ENCODE data around the gene NTMT2.
"Not testable (repeated sequence)": the region's sequence is repeated elsewhere in the genome, so short reads cannot be mapped to it uniquely, and the experiment has no call there.

The NTMT2 gene
- total RNA-seq, result 0 reads per million in 2 donors

DNA sequence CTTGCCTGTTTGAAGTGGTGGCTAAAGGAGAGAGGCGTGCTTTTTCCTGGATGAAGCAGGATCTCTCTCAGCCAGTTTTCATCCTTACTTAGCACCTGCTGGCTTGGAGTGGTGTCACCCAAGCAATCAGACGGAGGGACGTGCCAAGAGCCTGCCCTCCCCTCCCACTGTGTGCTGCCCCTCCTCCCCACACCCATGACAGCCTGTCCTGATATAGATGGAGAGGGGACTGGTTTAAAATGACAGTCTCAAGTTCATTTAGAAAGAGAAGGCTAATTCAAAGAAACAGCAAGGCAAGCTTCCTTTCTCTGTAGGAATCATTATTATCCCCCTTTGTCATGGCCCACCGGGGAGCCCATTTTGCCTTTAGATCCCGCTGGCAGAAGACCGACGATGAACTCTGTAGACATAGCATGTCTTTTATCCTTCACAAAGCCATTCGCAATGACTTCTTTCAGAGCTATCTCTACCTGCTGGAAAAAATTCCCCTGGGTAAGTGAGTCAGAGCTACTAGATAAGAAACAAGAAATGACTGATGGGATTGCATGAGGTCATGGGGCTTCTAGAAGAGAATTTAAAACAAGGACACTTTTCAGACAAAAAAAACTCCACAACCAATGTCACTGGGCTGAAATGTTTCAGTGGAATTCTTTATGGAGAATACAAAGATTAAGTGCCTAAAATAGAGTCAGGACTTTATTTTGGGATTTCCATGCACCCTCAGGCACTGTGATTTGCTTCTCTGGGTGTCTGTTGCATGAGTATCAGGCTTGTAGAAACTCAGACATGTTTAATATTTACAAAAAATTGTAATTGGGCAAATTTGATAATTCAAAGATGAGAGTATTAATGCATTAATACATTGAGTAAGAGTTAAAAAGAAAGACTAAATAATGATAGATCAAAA is at the start of gene NTMT2:
NTMT2 (plus strand) TSS at position 190 of the 907 bp plus-strand sequence; CDS start at position 339, 149 bp downstream.
- DNase-seq, result no peak

DNA sequence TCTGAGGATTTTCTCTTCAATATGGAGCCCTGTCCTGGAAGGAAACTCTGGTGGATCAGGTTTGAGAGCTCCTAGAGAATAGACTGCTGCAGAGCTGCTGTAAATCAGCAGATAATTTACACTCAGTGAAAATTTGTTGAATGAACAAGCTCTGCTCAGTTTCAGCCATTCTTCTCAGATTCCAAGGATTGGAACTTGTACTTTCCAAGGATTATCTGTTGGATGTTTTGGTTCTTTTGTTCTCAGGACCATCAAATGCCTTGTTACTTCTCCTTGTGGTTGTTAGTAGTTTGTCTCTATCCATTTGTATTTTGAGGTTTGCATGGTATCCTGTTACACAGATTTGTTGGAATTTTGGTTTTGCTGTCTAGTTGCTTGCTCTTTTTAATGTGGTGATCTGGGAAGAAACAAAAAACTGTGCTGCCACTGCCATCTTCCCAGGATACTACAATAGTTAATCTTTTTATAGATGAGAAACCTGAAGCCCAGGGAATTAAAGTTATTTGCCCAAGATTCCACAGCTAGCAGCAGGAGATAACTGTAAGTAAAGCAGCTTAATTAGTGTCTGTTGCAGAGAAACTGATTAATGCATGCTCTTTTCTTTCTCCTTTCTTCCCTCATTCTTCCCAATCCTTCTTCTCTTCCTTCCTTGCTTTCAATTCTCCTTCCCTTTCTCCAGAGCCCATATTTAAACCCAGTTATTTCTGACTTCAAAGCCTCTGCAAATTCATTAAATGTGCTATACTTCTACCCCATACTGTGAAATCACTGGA is 49.6 kb upstream of the NTMT2 start:
- no peak for DNase-seq

DNA sequence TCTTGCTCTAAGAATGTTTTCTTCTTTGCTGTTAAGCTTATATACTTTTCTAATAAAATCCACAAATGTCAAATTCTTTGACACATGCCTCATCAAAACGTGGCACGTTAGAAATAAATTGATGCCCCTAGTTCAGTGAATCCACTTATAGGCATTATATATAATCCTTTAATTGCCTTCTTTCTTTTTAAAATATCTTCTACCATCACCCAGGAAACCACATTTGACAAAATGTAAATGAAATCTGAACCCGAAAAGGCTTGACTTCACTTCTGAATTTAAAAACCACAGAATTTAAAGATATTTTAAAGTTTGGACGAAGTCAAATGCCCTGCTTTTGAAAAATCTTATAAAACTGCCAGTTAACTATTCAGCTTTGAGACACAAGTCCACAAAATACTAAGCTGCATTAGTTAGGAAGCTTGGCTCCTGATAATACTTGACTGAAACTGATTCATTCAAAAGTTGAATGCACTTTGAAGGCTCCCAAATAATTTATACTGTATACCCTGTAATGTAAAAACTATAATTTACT is 48.9 kb upstream of the NTMT2 start:
- DNase-seq, result no peak

DNA sequence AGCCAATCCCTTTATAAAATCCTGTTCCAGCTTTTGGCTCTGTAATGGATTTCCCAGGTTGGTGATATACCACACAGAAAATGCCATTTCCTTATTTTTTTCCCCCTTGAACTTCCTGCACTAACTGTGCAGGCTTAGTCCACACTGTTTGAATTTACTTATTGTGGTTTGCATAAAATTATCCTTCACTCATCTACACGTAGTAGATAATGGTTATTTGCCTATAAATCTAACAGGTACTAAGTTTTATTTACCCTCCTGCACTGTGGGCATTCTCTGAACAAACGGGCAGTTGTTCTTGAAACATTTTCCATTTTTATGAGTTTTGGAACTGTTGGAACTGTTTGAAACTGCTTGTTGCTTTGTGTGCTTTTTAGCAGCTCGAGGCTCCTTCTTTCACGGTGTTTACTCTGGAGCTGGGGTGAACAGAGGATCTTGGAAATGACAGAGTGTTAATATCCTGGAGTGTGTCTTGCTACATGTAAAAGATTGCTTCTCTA is 48.3 kb upstream of the NTMT2 start:
- DNase-seq, result no peak

DNA sequence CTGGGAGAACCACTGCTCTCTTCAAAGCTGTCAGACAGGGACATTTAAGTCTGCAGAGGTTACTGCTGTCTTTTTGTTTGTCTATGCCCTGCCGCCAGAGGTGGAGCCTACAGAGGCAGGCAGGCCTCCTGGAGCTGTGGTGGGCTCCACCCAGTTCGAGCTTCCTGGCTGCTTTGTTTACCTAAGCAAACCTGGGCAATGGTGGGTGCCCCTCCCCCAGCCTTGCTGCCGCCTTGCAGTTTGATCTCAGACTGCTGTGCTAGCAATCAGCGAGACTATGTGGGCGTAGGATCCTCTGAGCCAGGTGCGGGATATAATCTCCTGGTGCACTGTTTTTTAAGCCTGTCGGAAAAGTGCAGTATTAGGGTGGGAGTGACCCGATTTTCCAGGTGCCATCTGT is 32.6 kb upstream of the NTMT2 start:
- DNase-seq, result not testable (repeated sequence)

DNA sequence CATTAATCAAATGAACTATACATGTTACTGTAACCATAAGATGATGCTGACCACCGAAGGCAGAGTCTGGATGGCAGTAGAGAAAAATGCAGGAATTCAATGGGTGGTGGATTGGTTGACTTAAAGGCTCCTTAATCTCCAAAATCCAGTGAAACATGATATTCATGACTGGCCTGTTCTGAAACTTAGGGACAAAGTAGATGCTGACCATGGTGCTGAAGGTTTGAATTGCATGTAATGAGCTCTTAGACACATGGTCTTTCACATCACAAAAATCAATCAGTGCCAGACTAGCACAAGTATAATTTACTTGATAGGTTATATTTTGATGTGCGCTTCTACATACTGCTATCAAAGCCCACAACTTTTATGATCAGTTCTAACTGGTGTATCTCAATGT is 30.9 kb upstream of the NTMT2 start:
- no peak for DNase-seq

DNA sequence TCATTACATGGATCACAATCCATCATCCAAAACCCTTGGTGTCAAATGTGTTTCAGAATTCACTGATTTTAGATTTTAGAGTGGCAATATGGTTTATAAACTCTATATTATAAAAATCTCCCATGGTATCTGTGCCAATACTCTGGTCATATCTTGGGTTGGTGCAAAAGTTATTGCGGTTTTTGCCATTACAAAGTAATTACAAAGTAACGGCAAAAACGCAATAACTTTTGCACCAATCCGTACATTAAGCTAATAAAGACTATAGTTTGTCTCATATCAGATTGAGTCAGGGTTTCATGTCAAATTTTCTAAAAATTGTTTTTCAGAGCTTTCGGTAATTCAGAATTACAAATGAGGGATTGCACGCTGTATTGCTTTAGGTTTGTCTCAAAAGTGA is 23.4 kb upstream of the NTMT2 start:
- DNase-seq, result no peak

DNA sequence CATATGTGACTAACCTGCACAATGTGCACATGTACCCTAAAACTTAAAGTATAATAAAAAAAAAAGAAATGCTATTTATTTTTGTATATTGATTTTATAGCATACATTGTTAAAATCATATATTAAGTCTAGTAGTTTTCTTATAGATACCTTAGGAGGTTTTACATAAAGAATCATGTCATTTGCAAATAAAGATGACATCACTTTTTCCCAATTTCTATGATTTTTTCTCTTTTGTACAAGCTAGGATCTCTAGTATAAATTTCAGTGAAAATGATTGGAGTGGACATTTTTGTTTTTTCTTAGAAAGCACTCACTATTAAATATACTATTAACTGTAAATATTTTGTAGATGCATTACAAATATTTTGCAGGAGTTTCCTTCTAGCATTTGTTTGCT is 20.5 kb upstream of the NTMT2 start:
- no peak for DNase-seq

DNA sequence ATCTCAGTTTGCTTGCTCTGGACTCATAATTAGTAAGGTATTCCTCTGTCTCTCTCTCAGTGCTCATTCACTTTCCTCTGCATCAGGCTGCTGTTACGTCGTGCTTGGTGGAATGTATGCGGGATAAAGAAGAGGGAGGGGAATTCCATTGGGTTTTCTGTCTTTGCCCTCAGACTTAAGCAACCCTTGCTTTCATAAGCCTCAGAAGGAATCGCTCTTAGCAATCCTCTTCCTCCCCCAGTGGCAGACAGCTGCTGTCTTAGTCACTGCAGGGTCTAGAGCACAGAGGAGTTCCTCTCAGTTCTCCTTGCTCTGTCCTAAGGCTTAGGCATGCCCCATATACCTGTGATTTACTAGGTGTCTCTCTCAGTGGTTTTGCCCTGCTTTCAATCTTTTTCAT is 19.1 kb upstream of the NTMT2 start:
- no peak for DNase-seq

DNA sequence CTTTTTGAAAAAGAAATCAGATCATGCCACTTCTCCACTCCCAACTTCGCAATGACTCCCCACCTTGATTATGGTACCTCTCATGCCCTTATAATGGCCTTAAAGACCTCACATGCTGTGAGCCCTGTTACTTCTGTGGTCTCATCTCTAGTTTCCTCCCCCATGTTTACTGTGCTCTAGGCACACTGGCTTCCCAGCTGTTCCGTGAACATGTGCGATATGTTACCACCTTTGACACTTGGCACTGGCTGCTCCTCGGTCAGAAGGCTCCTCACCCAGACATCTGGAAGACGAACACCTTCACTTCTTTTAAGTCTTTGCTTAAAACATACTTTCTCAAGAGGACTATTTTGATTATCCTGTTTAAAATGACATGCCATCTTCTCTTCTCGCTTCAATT is 14.3 kb upstream of the NTMT2 start:
- DNase-seq, result no peak

DNA sequence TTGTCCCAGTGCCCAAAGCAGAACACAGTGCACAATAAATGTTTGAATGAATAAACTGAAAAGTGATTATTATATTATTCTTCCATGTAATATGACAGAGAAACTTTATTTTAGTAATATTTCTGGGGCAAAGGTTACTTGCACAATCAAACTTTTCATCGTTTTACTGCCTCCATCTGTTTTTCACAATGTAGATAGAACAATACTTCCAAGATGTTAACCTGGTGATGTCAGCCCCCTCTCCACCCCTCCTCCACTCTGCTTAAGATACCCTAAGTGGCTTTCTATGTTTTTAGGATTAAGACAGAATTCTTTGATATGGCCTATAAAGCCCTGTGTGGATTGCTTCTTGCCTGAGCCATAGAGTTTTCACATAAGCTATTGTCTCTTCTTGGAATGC is 13.8 kb upstream of the NTMT2 start:
- DNase-seq, result no peak

DNA sequence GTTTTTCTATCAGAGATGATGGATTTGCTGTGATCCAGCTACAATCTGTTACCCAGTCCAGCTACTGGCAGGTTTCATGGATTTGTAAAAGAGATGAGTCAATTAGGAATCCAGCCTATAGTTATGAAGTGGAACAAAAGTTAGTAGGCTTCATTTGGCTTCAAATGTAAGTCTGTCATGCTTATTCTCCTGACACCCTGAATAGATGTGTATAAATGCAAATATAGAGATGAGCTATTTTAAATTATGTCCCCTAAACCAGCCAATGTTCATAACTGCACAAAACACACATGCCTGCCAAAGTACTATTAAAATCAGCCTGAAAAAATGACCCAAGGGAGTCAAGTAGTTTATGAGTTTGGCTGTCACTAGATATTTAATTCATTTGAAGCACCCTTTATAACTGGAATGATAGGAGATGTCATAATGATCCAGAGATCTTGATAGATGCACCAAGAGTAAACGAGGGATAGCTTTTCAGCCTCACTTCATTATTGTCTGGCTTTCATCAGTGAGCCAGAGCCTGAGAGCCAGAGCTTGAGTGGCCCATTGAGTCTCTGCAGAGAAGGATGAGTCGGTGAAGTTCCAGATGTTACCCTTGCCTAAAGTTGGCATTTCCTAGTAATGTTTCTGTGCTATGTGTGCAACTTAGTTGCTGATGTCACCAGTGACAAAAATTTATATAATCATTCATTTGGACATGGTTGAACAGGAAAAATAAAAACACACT is 11.8 kb upstream of the NTMT2 start:
- DNase-seq, result no peak

DNA sequence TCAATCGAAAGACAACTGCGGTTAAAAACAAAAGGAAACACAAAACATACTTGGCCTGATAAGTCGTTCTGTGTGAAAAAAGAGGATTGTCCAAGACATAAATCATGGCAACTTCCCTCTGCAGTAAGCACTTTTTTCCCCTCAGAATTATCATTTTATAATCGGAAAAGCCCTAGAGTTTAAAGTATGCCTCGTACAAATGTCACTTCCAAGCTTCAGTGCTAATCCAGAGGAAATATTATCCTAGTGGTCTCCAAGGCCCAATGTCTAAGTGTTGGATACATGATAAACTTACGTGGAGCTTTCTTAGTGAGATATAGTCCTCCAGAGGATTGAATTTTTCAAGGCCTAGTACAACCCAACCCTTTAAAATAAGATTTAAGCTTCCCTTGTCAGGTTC is 11.2 kb upstream of the NTMT2 start:
- no peak for DNase-seq

DNA sequence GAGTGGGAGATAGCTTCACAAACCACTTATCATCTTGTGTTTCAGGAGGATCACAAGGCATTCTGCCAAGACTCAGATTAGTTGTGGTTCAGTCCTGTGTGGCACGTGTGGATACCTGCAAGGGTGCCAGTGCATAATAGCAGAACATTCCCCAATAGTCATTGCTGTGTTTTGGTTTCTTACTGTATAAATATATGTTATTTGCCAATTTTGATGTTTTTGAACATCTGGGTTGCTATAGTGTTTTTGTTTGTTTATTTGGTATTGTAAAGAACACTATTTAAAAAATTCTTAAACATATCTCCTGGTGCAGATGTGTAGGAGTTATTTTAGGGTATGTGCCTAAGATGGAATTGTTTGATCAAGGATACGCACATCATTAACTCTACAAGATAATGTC is 5.4 kb upstream of the NTMT2 start:
- no peak for DNase-seq

DNA sequence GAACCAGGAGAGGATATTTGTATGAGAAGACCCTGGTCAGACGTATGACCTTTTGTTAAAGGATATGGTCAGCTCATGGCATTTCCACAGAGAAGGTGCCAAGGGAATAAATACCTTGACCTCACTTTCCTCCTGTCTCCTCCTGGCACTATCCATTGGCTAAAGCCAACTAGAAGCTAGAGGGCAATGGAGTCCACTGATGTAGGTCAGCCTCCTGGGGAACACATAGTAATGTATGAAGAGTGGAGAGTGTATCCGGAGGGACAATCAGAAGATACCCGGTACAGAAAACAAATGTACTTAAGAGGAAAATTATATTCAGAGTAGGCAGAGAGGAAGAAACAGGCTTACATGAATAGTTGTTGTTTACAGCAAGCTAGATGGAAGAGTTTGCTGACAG is 698 bp upstream of the NTMT2 start:
- DNase-seq, result no peak

DNA sequence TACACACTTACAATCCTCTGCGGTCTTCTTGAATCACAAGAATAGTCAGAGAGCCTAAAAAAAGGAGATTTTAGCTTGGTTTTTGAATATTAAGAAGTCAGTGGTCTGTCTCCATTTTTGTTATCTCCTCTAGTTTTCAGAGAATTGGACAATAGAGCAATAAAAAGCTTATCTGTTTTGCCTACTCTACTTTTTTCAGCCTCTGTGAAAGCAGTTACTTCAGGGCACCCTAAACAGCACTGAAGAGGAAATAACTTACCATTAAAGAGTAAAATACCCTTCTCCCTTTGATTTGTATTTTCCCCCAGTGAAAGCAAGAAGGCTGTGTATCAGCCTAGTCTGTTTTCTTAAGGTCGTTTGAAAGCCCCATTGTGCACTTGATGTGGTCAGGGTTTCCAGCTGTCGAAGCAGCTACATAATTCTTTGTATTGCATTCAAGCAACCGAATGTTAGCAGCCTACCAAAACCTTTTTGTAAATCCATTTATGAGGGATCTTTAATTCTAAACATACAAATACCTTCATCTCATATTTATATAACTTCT is 1.0 kb downstream of the NTMT2 start:
- DNase-seq, result no peak

DNA sequence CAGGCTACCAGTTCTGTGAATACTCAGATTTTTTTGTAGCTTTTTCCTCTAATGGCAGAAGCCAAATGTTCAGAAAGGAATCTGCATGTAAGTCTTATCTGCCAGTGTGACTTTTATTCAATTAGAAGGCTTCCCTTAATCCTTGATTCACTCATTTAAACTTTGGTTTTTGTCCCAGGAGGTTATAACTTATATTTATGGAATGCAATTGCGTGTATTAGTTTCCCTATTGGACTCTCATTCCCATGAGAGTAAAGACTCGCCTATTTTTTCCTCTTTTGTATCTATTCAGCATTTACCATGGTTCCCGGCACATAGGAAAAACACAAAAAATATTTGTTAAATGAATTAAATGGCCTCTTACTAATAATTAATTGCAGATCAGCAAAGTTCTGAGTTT is 3.5 kb downstream of the NTMT2 start:
- no peak for DNase-seq

DNA sequence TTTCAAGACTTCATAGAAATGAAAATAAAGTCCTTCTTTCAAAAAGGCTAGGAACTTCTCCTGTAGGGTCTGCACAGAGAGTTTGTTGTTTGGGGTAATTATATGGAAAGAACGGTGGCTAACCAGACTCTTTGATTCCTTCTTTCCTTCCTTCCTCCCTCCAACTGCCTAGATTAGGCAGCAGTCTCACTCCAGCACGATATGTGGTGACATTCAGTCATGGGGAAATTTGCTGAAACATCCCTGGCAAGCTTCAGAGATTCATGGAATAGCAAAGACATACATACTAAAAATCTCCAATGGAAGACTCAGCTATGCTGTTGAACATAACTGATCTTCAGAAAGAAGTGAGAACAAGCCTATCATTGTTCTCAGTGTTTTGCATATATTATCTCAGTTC is 4.3 kb downstream of the NTMT2 start:
- DNase-seq, result no peak

DNA sequence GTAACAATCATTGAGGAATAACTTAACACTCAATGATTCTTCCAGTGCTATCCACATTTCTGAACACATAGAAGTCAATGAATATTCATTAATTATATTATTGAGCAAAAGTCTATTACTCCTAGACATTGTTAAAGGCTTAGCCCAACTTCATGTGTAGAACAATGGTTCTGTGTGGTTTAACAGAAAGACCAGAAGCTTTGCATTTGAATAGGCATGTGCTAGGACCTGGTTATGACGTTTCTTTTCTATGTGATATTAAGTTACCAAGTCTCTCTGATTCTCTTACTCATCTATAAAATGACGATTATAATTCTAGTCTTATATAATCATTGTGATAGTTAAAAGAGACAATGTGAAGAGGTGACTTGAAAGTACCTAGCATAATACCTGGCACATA is 5.2 kb downstream of the NTMT2 start:
- DNase-seq, result no peak

DNA sequence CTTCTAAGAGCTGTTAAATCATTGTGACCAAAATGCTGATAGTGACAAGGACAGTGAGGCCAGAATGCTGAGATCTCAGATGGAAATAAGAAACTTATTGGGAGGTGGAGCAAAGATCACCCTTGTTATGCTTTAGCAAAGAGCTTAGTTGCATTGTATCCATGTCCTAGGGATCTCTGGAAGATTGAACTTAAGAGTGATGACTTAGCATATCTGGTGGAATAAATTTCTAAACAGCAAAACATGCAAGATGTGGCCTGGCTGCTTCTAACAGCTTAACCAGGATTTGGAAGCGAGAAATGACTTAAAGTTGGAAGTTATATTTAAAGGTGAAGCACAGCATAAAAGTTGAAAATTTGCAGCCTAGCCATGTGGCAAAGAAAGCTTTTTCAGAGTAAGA is 7.7 kb downstream of the NTMT2 start:
- DNase-seq, result no peak

DNA sequence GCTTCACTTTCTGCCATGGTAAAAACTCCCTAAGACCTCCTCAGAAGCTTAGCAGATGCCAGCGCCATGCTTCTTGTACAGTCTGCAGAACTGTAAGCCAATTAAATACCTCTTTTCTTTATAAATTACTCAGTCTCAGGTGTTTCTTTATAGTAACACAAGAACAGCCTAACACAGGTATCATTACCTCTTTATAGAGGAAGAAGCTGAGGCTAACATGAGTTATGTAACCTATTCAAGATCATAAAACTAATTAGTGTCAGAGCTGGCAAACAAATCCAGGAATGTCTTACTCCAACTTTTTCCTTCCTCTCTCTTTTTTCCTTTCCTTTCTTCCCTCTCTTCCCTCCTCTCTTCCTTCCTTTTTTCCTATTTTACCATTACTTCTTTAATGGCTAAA is 9.3 kb downstream of the NTMT2 start:
- DNase-seq, result no peak

DNA sequence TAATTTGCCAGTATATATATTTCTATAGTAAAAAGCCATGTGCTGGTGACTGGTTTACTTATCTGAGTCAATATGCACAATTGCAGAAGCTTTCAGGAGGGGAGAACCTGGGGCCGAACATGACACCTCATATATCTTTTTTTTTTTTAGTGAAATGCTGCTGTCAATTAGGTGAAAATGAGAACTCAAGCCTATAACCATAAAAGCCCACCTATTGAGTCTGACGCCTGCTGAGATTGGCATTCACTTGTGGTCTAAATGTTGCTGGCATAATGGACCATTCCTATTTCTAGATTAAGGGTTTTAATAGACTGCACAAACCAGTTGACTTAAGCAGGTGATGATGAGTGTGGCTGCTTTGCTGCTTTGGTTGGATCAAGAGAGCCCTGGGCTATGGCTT is 10.8 kb downstream of the NTMT2 start:
- DNase-seq, result no peak

DNA sequence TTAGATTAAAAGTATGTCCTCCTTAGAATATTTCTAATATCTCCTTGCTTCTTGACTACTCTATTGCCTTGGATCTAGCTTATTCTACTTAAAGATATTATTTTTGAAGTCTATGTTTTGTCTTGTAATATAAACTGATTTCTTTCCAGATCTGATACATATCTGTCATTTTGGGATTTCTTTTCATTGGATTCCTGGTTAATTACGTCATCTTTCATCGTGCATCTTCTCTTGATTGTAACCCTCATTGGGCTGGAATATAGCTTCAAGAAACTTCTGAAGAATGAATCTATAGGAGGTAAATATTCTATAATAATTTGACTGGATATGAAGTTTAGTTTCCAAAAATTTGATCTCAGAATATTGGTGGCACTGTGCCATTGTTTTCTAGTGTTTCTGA is 12.1 kb downstream of the NTMT2 start:
- DNase-seq, result no peak
